HEK293 (cell line): Measurements from ENCODE around the gene FGF8.

ENCODE experiments used
- AEBP2 ChIP-seq: fragments of 450-650 bp; formaldehyde crosslinking; IDR thresholded peaks from 2 replicates; pipeline ENCODE4 v1.5.1; 2016; ENCODE audit warnings: missing biosample characterization, missing genetic modification characterization, borderline replicate concordance
- CTCF ChIP-seq: fragments of 450-650 bp; formaldehyde crosslinking; IDR thresholded peaks from 2 replicates; pipeline ENCODE4 v1.5.1; 2016; ENCODE audit warnings: missing biosample characterization, missing genetic modification characterization
- KLF16 ChIP-seq: fragments of 450-650 bp; formaldehyde crosslinking; IDR thresholded peaks from 2 replicates; pipeline ENCODE4 v1.5.1; 2017; ENCODE audit warnings: missing biosample characterization, missing genetic modification characterization
- PRDM1 ChIP-seq: fragments of 450-650 bp; formaldehyde crosslinking; IDR thresholded peaks from 2 replicates; pipeline ENCODE4; 2016; ENCODE audit warnings: missing biosample characterization, missing genetic modification characterization
- SETDB1 ChIP-seq: IDR thresholded peaks from one replicate; pipeline ENCODE4 v1.6.1; 2017; ENCODE audit warnings: mild to moderate bottlenecking, low read length, moderate library complexity, mixed read lengths; ENCODE audit not compliant: insufficient read length
- ZBTB21 ChIP-seq: fragments of 450-650 bp; formaldehyde crosslinking; IDR thresholded peaks from 2 replicates; pipeline ENCODE4 v1.5.1; 2017; ENCODE audit warnings: missing biosample characterization, missing genetic modification characterization
- ZBTB6 ChIP-seq: fragments of 450-650 bp; formaldehyde crosslinking; IDR thresholded peaks from 2 replicates; pipeline ENCODE4 v1.5.1; 2017; ENCODE audit warnings: missing biosample characterization, missing genetic modification characterization
- ZNF112 ChIP-seq: fragments of 450-650 bp; formaldehyde crosslinking; IDR thresholded peaks from 2 replicates; pipeline ENCODE4 v1.5.0; 2017; ENCODE audit warnings: missing biosample characterization, missing genetic modification characterization
- ZNF211 ChIP-seq: fragments of 450-650 bp; formaldehyde crosslinking; IDR thresholded peaks from 2 replicates; pipeline ENCODE4 v1.5.1; 2016; ENCODE audit warnings: low read depth, missing biosample characterization, missing genetic modification characterization
- ZNF398 ChIP-seq: fragments of 450-650 bp; formaldehyde crosslinking; IDR thresholded peaks from 2 replicates; pipeline ENCODE4 v1.5.1; 2017; ENCODE audit warnings: missing biosample characterization, missing genetic modification characterization
- ZNF747 ChIP-seq: fragments of 450-650 bp; formaldehyde crosslinking; IDR thresholded peaks from 2 replicates; pipeline ENCODE4 v1.5.1; 2016; ENCODE audit warnings: missing biosample characterization, missing genetic modification characterization
- ZNF777 ChIP-seq: fragments of 450-650 bp; formaldehyde crosslinking; IDR thresholded peaks from 2 replicates; pipeline ENCODE4 v1.5.1; 2017; ENCODE audit warnings: missing biosample characterization, missing genetic modification characterization, borderline replicate concordance
- ZSCAN18 ChIP-seq: fragments of 450-650 bp; formaldehyde crosslinking; IDR thresholded peaks from 2 replicates; pipeline ENCODE4 v1.5.1; 2016; ENCODE audit warnings: missing biosample characterization, missing genetic modification characterization
- ZSCAN5A ChIP-seq: fragments of 450-650 bp; formaldehyde crosslinking; IDR thresholded peaks from 2 replicates; pipeline ENCODE4 v1.5.1; 2016; ENCODE audit warnings: missing biosample characterization, missing genetic modification characterization

GRCh38 chr10:101752241-101752640 is 23.7 kb downstream of the FGF8 start:
- TF ChIP-seq CTCF (tag by site-specific recombination) (no peak), AEBP2 (tag by site-specific recombination) (no peak), ZBTB21 (tag by site-specific recombination) (no peak), ZSCAN5A (tag by site-specific recombination) (no peak), ZNF112 (no peak), PRDM1 (tag by site-specific recombination) (no peak), ZSCAN18 (no peak), ZNF747 (tag by site-specific recombination) (no peak), ZBTB6 (no peak), ZNF777 (tag by site-specific recombination) (no peak), ZNF211 (no peak), SETDB1 (no peak), ZNF398 (tag by site-specific recombination) (no peak), KLF16 (tag by site-specific recombination) (no peak)
